D341Med (cell line): ENCODE data around the gene NOX5.
A peak's percentile ranks its signal among the peaks of the same experiment; 100 is the strongest.
"Not testable (repeated sequence)": the region's sequence is repeated elsewhere in the genome, so short reads cannot be mapped to it uniquely, and the experiment has no call there.

Experiments used
- DNase-seq: peaks from one replicate; pipeline ENCODE4 v3.0.0; 2012; ENCODE audit warnings: low spot score

Gene NOX5

GRCh38 chr15:69058830-69059556 lies 44.5 kb downstream of the NOX5 start:
- DNase-seq = peak; percentile 89

GRCh38 chr15:69059557-69059943 lies 45.1 kb downstream of the NOX5 start:
- no peak for DNase-seq

GRCh38 chr15:69060041-69060481 lies 45.6 kb downstream of the NOX5 start:
- DNase-seq = no peak

- no peak for DNase-seq
These were observed 46.2 kb downstream of the NOX5 start for GRCh38 chr15:69060744-69061143.

GRCh38 chr15:69061414-69061842 lies 46.9 kb downstream of the NOX5 start:
- no peak for DNase-seq

GRCh38 chr15:69064649-69065048 lies 50.2 kb downstream of the NOX5 start:
- no peak for DNase-seq

- no peak for DNase-seq
These were observed 51.8 kb downstream of the NOX5 start for GRCh38 chr15:69066007-69066995.

- DNase-seq = peak; percentile 67
These were observed 52.8 kb downstream of the NOX5 start for GRCh38 chr15:69067296-69067695.

GRCh38 chr15:69068157-69068556 lies 53.7 kb downstream of the NOX5 start:
- DNase-seq = no peak

- DNase-seq = not testable (repeated sequence)
These were observed 54.8 kb downstream of the NOX5 start for GRCh38 chr15:69069290-69069689.

- DNase-seq = no peak
These were observed 55.5 kb downstream of the NOX5 start for GRCh38 chr15:69069996-69070395.

GRCh38 chr15:69070396-69070795 lies 55.9 kb downstream of the NOX5 start:
- no peak for DNase-seq

- DNase-seq = no peak
These were observed 56.8 kb downstream of the NOX5 start for GRCh38 chr15:69071260-69071659.

GRCh38 chr15:69072906-69073305 lies 58.4 kb downstream of the NOX5 start:
- DNase-seq = no peak

GRCh38 chr15:69074001-69074842 lies 59.7 kb downstream of the NOX5 start:
- DNase-seq = no peak

- no peak for DNase-seq
These were observed 60.3 kb downstream of the NOX5 start for GRCh38 chr15:69074843-69075224.

- no peak for DNase-seq
These were observed 60.9 kb downstream of the NOX5 start for GRCh38 chr15:69075440-69075839.

GRCh38 chr15:69076756-69077155 lies 62.3 kb downstream of the NOX5 start:
- DNase-seq = no peak

- no peak for DNase-seq
These were observed 64.1 kb downstream of the NOX5 start for GRCh38 chr15:69078638-69079037.

- no peak for DNase-seq
These were observed 66.1 kb downstream of the NOX5 start for GRCh38 chr15:69080295-69081248.
